K562 (cell line): ENCODE measurements around the gene GYS1. TPM values are rescaled to one million over a fixed set of nuclear protein-coding genes. Genes with fewer than 3 reads are reported as not detected.
A peak's percentile ranks its signal among the peaks of the same experiment; 100 is the strongest.

Source experiments
- GATA2 ChIP-seq: sonication (generic); formaldehyde crosslinking; IDR thresholded peaks from 2 replicates; pipeline ENCODE4 v1.4.0; 2020; ENCODE audit warnings: mild to moderate bottlenecking, missing genetic modification reagents
- GTF2A2 ChIP-seq: IDR thresholded peaks from 2 replicates; pipeline ENCODE4 v1.6.1; 2016; ENCODE audit warnings: mild to moderate bottlenecking, missing genetic modification characterization, missing compliant biosample characterization
- HDAC2 ChIP-seq: fragments of 450-650 bp; IDR thresholded peaks from 2 replicates; pipeline ENCODE4 v1.6.1; 2016; ENCODE audit warnings: mild to moderate bottlenecking
- HINFP ChIP-seq: fragments of 450-650 bp; conservative IDR thresholded peaks from 2 replicates; pipeline ENCODE4 v1.6.1; 2016; ENCODE audit warnings: missing genetic modification characterization, low read depth, mild to moderate bottlenecking, control low read depth, missing compliant biosample characterization
- KDM5B ChIP-seq: fragments of 200-600 bp; sonication (generic); IDR thresholded peaks from 2 replicates; pipeline ENCODE4 v1.6.1; 2012; ENCODE audit warnings: low read depth, mild to moderate bottlenecking, moderate library complexity, low read length, control low read depth, inconsistent platforms; ENCODE audit not compliant: insufficient replicate concordance
- MCM2 ChIP-seq: fragments of 450-650 bp; IDR thresholded peaks from 2 replicates; pipeline ENCODE4 v1.6.1; 2017; ENCODE audit warnings: low read depth, mild to moderate bottlenecking
- MCM5 ChIP-seq: fragments of 450-650 bp; IDR thresholded peaks from 2 replicates; pipeline ENCODE4 v1.6.1; 2016; ENCODE audit warnings: low read depth
- NFRKB ChIP-seq: fragments of 450-650 bp; IDR thresholded peaks from 2 replicates; pipeline ENCODE4 v1.6.1; 2016; ENCODE audit warnings: low read depth
- NRF1 ChIP-seq, 2 experiments: fragments of 450-650 bp; IDR thresholded peaks in 1 of 2; conservative IDR thresholded peaks in 1 of 2; 2 replicates each; pipeline ENCODE4 v1.6.1; 2014; ENCODE audit warnings: mild to moderate bottlenecking in 2 of 2
- PHF21A ChIP-seq: fragments of 450-650 bp; IDR thresholded peaks from 2 replicates; pipeline ENCODE4 v1.6.1; 2017; ENCODE audit warnings: low read depth, borderline replicate concordance
- RAD51 ChIP-seq: fragments of 450-650 bp; IDR thresholded peaks from 2 replicates; pipeline ENCODE4 v1.7.1; 2016; ENCODE audit warnings: low read depth, mild to moderate bottlenecking, borderline replicate concordance
- STAT5A ChIP-seq: IDR thresholded peaks from 2 replicates; pipeline ENCODE4 v1.6.1; 2012; ENCODE audit warnings: low read length, inconsistent platforms, borderline replicate concordance
- TFAM ChIP-seq: fragments of 250-450 bp; sonication (Bioruptor Pico); conservative IDR thresholded peaks from 2 replicates; pipeline ENCODE4 v1.5.0; 2021; ENCODE audit warnings: mild to moderate bottlenecking, moderate library complexity
- THRB ChIP-seq: fragments of 450-650 bp; formaldehyde crosslinking; conservative IDR thresholded peaks from 2 replicates; pipeline ENCODE4 v1.4.0; 2022; ENCODE audit warnings: mild to moderate bottlenecking, missing genetic modification characterization
- polyA plus RNA-seq, 8 experiments: library from polyadenylated mRNA; depleted of rRNA in 4 of 8; stranded (reverse) in 5 of 8; unstranded in 3 of 8; fragments of >200 nt; fragmentation: Nextera tagmentation in 2 of 8; fragmentation: Illumina TruSeq in 1 of 8; extraction: Ambion mirVana in 2 of 8; extraction: Trizol in 1 of 8; gene quantifications; 2 replicates each; pipeline versions ENCODE4 v1.2.1 to v1.2.3, GENCODE V29; 2011 to 2014; ENCODE audit warnings: inconsistent platforms in 1 of 8, missing spikeins in 1 of 8
- total RNA-seq, 7 experiments: library from RNA; depleted of rRNA in 6 of 7; stranded (reverse); fragments of >200 nt in 6 of 7; fragmentation: Illumina TruSeq in 2 of 7; extraction: Trizol in 2 of 7; gene quantifications; 2 replicates each; pipeline versions ENCODE4 v1.2.1 to v1.2.3, GENCODE V29; 2011 to 2021; ENCODE audit warnings: low replicate concordance in 1 of 7
- TF ChIP-seq, protein P1 (sequence below): IDR thresholded peaks from 3 replicates; pipeline ENCODE4 v1.6.1; 2011; ENCODE audit warnings: borderline replicate concordance, mild to moderate bottlenecking; ENCODE audit not compliant: insufficient read length, insufficient read depth
- TF ChIP-seq, protein P2 (sequence below): fragments of 250-450 bp; sonication (Bioruptor Pico); IDR thresholded peaks from 2 replicates; pipeline ENCODE4 v1.8.0; 2021; ENCODE audit warnings: moderate library complexity, mild to moderate bottlenecking, inconsistent platforms
- TF ChIP-seq, protein P3 (sequence below): IDR thresholded peaks from 2 replicates; pipeline ENCODE4 v1.6.1; 2011; ENCODE audit warnings: borderline replicate concordance, low read depth, mild to moderate bottlenecking, moderate library complexity, low read length; ENCODE audit not compliant: insufficient read depth, poor library complexity, severe bottlenecking
- TF ChIP-seq, protein P4 (sequence below): fragments of 250-450 bp; sonication (Bioruptor Pico); IDR thresholded peaks from 2 replicates; pipeline ENCODE4 v1.5.0; 2022; ENCODE audit warnings: mild to moderate bottlenecking

GYS1 gene
- total and polyA plus RNA-seq, 9 of the 15 experiments (the other 6 are each of a cell fraction or from before 2014, with no cell fraction given) = 1.9 to 31.1 (median 15.2) TPM

GRCh38 chr19:48966541-48967345 lies 26.4 kb downstream of the GYS1 start (continued):
- TF ChIP-seq HINFP (tag) (no peak), RAD51 (peak; percentile 59; the same call in 1 of the 2 replicates), MCM5 (no peak), PHF21A (no peak), GATA2 (no peak), GTF2A2 (tag) (no peak), MCM2 (no peak), STAT5A (peak; percentile 10; the same call in 1 of the 2 replicates), NFRKB (no peak), TFAM (no peak), KDM5B (peak; percentile 24), THRB (CRISPR knock-in tag) (no peak; the same call in 1 of the 2 replicates), NRF1 (conservative IDR thresholded peaks at IDR 0.05 in 1 of 2, IDR thresholded peaks at IDR 0.05 in 1 of 2) (no peak), HDAC2 (no peak)
- TF ChIP-seq, protein P1, sequence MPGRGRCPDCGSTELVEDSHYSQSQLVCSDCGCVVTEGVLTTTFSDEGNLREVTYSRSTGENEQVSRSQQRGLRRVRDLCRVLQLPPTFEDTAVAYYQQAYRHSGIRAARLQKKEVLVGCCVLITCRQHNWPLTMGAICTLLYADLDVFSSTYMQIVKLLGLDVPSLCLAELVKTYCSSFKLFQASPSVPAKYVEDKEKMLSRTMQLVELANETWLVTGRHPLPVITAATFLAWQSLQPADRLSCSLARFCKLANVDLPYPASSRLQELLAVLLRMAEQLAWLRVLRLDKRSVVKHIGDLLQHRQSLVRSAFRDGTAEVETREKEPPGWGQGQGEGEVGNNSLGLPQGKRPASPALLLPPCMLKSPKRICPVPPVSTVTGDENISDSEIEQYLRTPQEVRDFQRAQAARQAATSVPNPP = no peak
- TF ChIP-seq, protein P2, sequence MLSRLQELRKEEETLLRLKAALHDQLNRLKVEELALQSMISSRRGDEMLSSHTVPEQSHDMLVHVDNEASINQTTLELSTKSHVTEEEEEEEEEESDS = no peak
- TF ChIP-seq, protein P3, sequence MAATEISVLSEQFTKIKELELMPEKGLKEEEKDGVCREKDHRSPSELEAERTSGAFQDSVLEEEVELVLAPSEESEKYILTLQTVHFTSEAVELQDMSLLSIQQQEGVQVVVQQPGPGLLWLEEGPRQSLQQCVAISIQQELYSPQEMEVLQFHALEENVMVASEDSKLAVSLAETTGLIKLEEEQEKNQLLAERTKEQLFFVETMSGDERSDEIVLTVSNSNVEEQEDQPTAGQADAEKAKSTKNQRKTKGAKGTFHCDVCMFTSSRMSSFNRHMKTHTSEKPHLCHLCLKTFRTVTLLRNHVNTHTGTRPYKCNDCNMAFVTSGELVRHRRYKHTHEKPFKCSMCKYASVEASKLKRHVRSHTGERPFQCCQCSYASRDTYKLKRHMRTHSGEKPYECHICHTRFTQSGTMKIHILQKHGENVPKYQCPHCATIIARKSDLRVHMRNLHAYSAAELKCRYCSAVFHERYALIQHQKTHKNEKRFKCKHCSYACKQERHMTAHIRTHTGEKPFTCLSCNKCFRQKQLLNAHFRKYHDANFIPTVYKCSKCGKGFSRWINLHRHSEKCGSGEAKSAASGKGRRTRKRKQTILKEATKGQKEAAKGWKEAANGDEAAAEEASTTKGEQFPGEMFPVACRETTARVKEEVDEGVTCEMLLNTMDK = no peak
- TF ChIP-seq, protein P4, sequence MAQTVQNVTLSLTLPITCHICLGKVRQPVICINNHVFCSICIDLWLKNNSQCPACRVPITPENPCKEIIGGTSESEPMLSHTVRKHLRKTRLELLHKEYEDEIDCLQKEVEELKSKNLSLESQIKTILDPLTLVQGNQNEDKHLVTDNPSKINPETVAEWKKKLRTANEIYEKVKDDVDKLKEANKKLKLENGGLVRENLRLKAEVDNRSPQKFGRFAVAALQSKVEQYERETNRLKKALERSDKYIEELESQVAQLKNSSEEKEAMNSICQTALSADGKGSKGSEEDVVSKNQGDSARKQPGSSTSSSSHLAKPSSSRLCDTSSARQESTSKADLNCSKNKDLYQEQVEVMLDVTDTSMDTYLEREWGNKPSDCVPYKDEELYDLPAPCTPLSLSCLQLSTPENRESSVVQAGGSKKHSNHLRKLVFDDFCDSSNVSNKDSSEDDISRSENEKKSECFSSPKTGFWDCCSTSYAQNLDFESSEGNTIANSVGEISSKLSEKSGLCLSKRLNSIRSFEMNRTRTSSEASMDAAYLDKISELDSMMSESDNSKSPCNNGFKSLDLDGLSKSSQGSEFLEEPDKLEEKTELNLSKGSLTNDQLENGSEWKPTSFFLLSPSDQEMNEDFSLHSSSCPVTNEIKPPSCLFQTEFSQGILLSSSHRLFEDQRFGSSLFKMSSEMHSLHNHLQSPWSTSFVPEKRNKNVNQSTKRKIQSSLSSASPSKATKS (CRISPR knock-in tag) = peak; percentile 9; the same call in 1 of the 2 replicates
